UCSD-AML1 (cell line): ENCODE results near the gene CREBBP.

Experiments used
- DNase-seq: peaks from one replicate; lab custom pipeline; 2025; ENCODE audit not compliant: unreplicated experiment; lab: John Stamatoyannopoulos, UW

CREBBP gene

GRCh38 chr16:3825103-3825502, 55.4 kb downstream of the CREBBP start:
- DNase-seq = no peak

GRCh38 chr16:3824121-3824795, 56.3 kb downstream of the CREBBP start:
- DNase-seq = no peak

- no peak for DNase-seq
Measured at GRCh38 chr16:3823427-3823826, 57.1 kb downstream of the CREBBP start.

GRCh38 chr16:3822366-3823045, 58.0 kb downstream of the CREBBP start:
- no peak for DNase-seq

GRCh38 chr16:3821184-3821583, 59.3 kb downstream of the CREBBP start:
- DNase-seq = no peak

- DNase-seq = no peak
Measured at GRCh38 chr16:3819746-3820724, 60.5 kb downstream of the CREBBP start.

- DNase-seq = no peak
Measured at GRCh38 chr16:3819175-3819527, 61.4 kb downstream of the CREBBP start.

GRCh38 chr16:3816326-3816725, 64.2 kb downstream of the CREBBP start:
- DNase-seq = no peak

- DNase-seq = no peak
Measured at GRCh38 chr16:3814755-3815154, 65.8 kb downstream of the CREBBP start.

GRCh38 chr16:3812469-3813172, 67.9 kb downstream of the CREBBP start:
- no peak for DNase-seq

- DNase-seq = no peak
Measured at GRCh38 chr16:3810818-3811217, 69.7 kb downstream of the CREBBP start.

- DNase-seq = no peak
Measured at GRCh38 chr16:3810198-3810664, 70.3 kb downstream of the CREBBP start.

GRCh38 chr16:3808308-3809063, 72.0 kb downstream of the CREBBP start:
- no peak for DNase-seq

GRCh38 chr16:3807425-3808123, 72.9 kb downstream of the CREBBP start:
- no peak for DNase-seq

GRCh38 chr16:3804426-3805016, 76.0 kb downstream of the CREBBP start:
- DNase-seq = no peak

- no peak for DNase-seq
Measured at GRCh38 chr16:3800477-3801270, 79.8 kb downstream of the CREBBP start.

- DNase-seq = no peak
Measured at GRCh38 chr16:3800019-3800418, 80.5 kb downstream of the CREBBP start.

GRCh38 chr16:3799354-3799753, 81.2 kb downstream of the CREBBP start:
- no peak for DNase-seq
